GM18861 (cell line): ENCODE measurements around the gene CXCL9.
"Not testable (repeated sequence)": the region's sequence is repeated elsewhere in the genome, so short reads cannot be mapped to it uniquely, and the experiment has no call there.

ENCODE experiments used
- ATAC-seq: cut with Tn5 transposase; IDR thresholded peaks from one replicate; pipeline ENCODE4 v1.9.1; 2021; ENCODE audit not compliant: unreplicated experiment

CXCL9 gene

DNA sequence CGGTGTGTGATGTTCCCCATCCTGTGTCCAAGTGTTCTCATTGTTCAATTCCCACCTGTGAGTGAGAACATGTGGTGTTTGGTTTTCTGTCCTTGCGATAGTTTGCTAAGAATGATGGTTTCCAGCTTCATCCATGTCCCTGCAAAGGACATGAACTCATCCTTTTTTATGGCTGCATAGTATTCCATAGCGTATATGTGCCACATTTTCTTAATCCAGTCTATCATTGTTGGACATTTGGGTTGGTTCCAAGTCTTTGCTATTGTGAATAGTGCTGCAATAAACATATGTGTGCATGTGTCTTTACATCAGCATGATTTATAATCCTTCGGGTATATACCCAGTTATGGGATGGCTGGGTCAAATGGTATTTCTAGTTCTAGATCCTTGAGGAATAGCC lies 45.2 kb downstream of the CXCL9 start:
- not testable (repeated sequence) for ATAC-seq

DNA sequence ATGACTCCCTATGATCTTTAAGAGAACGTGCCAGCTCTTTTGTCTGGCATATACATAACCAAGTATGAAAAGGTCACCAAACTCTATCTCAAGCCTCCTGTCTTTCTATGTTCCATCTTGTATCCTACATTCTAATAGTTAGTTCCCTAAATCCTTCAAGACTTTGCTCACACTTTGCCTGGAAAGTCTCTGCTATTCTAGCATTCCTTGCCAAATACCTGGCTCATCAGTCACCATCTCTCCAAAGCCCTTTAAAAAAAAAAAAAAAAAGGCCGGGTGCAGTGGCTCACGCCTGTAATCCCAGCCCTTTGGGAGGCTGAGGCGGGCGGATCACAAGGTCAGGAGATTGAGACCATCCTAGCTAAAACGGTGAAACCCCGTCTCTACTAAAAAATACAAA lies 48.8 kb downstream of the CXCL9 start:
- ATAC-seq: not testable (repeated sequence)

DNA sequence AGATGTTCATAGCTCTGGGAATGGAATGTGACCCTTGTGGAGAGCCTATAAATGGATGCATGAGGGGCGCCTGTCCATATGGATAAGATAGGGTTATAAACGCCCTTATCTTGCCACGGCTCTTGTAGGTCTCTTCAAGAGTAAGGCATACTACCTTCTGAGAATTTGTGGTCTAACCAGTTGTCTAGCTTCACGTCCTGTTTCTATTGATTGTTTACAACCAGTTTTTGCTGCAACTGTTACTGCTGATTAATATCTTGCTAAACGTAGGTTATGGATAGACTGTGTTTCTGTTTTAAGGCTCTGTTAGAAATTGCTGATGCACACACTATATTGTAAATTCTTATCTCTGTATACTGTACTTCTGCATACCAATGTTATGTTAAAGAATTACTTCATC lies 52.5 kb downstream of the CXCL9 start:
- ATAC-seq: not testable (repeated sequence)

DNA sequence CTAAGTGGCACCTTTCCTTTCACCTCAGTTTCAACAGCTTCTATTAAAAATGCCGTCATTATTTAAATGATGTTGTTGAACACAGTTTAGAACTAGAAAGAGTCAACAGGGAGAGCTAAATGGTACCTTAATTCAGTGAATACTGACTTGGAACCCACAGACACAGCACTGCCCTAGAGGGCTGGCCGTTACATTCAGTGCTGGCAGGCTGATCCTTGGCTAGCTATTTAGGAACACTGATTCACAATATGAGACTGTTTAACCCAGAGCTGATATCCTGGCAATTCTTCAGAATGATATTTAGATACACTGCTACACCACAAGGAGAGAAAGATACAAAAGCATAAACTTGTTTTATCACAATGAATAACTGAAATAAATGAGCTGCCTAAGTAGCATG lies 53.8 kb downstream of the CXCL9 start:
- no peak for ATAC-seq
